Adrenal gland (tissue), 12 donors: Measurements from ENCODE around the gene DDI2. TPM values are rescaled to one million over a fixed set of nuclear protein-coding genes. Genes with fewer than 3 reads are reported as not detected.

Source experiments
- DNase-seq, 7 donors: peaks; one replicate each; pipeline ENCODE4 v3.0.0-alpha.2; 2019 to 2020
- H3K27ac ChIP-seq, 5 donors: fragments of 200-600 bp; sonication (generic) in 4 of 5; 1 replicate in 3 of 5; 2 replicates in 2 of 5; pipeline versions ENCODE4 v1.5.1 to v1.8.0; 2016 to 2020; ENCODE audit warnings: mild to moderate bottlenecking in 1 of 5
- H3K27me3 ChIP-seq: fragments of 200-600 bp; 2 replicates; pipeline ENCODE4 v1.8.0; 2021
- H3K36me3 ChIP-seq, 2 donors: fragments of 200-600 bp; replicated peaks in 1 of 2; 1 replicate in 1 of 2; 2 replicates in 1 of 2; pipeline versions ENCODE4 v1.5.1 to v1.8.0; 2018 to 2022
- H3K4me1 ChIP-seq, 2 donors: fragments of 200-600 bp; replicated peaks in 1 of 2; 1 replicate in 1 of 2; 2 replicates in 1 of 2; pipeline versions ENCODE4 v1.5.1 to v1.8.0; 2018 to 2021
- H3K4me3 ChIP-seq, 4 donors: fragments of 200-600 bp; sonication (generic) in 3 of 4; one replicate each; pipeline ENCODE4 v1.5.1; 2016 to 2018
- H3K9me3 ChIP-seq, 3 donors: fragments of 200-600 bp; sonication (generic) in 1 of 3; replicated peaks in 1 of 3; 1 replicate in 2 of 3; 2 replicates in 1 of 3; pipeline versions ENCODE4 v1.5.1 to v1.8.0; 2016 to 2021
- POLR2A ChIP-seq, 2 donors: fragments of 450-650 bp; IDR thresholded peaks; one replicate each; pipeline ENCODE4 v1.6.1; 2017; ENCODE audit warnings: antibody characterized with exemption in 2 of 2, mild to moderate bottlenecking in 2 of 2, moderate library complexity in 1 of 2
- WGBS, 4 donors: extraction: QIAGEN DNeasy Blood & Tissue Kit in 2 of 4; methylation state at CpG; one replicate each; pipeline versions ENCODE4 v1.1.5 to v1.1.7; 2013 to 2017; 5-methylcytosine and 5-hydroxymethylcytosine counted together
- intact Hi-C, 2 donors: fragments of 100-400 bp; cut with DNase I; formaldehyde crosslinking; loops; one replicate each; pipeline versions ENCODE4 v1.14.1 to v1.15.0; 2022 to 2023
- polyA plus RNA-seq, 3 donors: library from polyadenylated mRNA; stranded (reverse); fragments of 200-250 nt in 2 of 3; fragments of 350-450 nt in 1 of 3; fragmentation: Illumina TruSeq in 1 of 3; extraction: RNeasy Lipid Tissue Mini Kit (QIAGEN cat#74804) in 1 of 3; gene quantifications; one replicate each; pipeline ENCODE4 v1.2.3, GENCODE V29; 2013 to 2014
- small RNA-seq, 2 donors: library from RNA; depleted of rRNA; stranded (forward); fragments of <200 nt; gene quantifications; one replicate each; pipeline ENCODE3, GENCODE V24; 2016
- total RNA-seq, 9 donors: library from RNA; depleted of rRNA in 4 of 9; stranded (reverse); fragments of >200 nt in 4 of 9; fragments of 120-200 nt in 1 of 9; fragmentation: NEBNext Ultra II Directional in 1 of 9; extraction: Animal tissue kit (Norgen Biotek cat#: 25700) in 1 of 9; gene quantifications; one replicate each; pipeline versions ENCODE4 v1.1.0 to v1.2.4, GENCODE V29; 2013 to 2023
- TF ChIP-seq, protein P1 (sequence below), 6 experiments: fragments of 450-650 bp in 4 of 6; fragments of 200-600 bp in 2 of 6; sonication (generic) in 1 of 6; IDR thresholded peaks; 1 replicate in 5 of 6; 2 replicates in 1 of 6; pipeline versions ENCODE4 v1.5.1 to v1.8.0; 2016 to 2021; ENCODE audit warnings: antibody characterized with exemption in 6 of 6, mild to moderate bottlenecking in 2 of 6, moderate library complexity in 1 of 6
- donor health status: healthy with polysubstance abuse.
- donor health status: Bipolar disorder and iron deficiency.
- donor health status: DM: yes; HTN: yes; CAD: no.
- donor health status: DM: no; HTN: no; CAD: no.
- donor health status: DM: no; HTN: no; CAD: no.
- donor health status: DM: yes; HTN: yes; CAD: no.

DDI2 gene
- total and polyA plus RNA-seq, 12 donors, result 5.3 to 46.3 (median 27.2) TPM

DNA sequence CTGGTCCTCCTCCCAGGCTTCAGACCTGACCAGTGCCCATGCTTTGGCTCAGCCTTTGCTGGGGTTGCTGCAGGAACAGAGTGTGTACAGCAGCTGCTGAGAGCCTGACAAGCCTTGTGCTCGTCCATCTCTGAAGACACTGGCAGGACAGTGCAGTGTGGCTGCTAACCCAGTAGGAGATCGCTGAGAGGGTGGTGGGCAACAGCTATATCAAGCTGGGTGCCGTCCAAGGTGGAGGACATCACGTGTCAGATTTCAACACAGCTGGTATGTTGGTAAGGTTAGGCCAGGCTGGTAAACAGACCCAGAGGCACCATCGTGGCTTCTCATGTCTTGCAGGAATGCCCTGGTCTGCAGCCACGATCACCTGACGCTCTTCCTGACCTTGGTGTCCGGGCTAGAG lies 100.9 kb downstream of the DDI2 start:
- no peak for TF ChIP-seq POLR2A (IDR thresholded peaks at IDR 0.05)
- TF ChIP-seq, protein P1, sequence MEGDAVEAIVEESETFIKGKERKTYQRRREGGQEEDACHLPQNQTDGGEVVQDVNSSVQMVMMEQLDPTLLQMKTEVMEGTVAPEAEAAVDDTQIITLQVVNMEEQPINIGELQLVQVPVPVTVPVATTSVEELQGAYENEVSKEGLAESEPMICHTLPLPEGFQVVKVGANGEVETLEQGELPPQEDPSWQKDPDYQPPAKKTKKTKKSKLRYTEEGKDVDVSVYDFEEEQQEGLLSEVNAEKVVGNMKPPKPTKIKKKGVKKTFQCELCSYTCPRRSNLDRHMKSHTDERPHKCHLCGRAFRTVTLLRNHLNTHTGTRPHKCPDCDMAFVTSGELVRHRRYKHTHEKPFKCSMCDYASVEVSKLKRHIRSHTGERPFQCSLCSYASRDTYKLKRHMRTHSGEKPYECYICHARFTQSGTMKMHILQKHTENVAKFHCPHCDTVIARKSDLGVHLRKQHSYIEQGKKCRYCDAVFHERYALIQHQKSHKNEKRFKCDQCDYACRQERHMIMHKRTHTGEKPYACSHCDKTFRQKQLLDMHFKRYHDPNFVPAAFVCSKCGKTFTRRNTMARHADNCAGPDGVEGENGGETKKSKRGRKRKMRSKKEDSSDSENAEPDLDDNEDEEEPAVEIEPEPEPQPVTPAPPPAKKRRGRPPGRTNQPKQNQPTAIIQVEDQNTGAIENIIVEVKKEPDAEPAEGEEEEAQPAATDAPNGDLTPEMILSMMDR (IDR thresholded peaks at IDR 0.05), result no peak
- Histone ChIP-seq H3K27ac (peak overlapping the region in 2 of 5 donors; percentile 34 to 67), H3K4me3 (no peak overlapping the region), H3K9me3 (no peaks in the 10 kb centered on the region), H3K27me3 (no peaks in the 10 kb centered on the region), H3K4me1 (peaks cover 8 to 18% of the 10 kb centered on the region in 2 donors), H3K36me3 (peaks cover 0 to 71% of the 10 kb centered on the region in 2 donors)
- 68 to 82% (median 69%) methylated on average over 4 to 8 of the region's 8 CpGs; no CpG with 5 or more reads in 1 of the 4 donors for WGBS, 4 donors
- intact Hi-C loops, result no loop called here
- peak in 6 of 7 donors; percentile 21 to 77 (median 62) for DNase-seq

Small RNA genes lying within 50 kb of the gene (small RNA-seq; reads per million reads assigned to genes)
- gene AL121992.2 (0 reads per million in 2 donors), gene CD24P1 (0 reads per million in 2 donors), gene RNU7-179P (0 reads per million in 2 donors)

Other genes starting within 250 kb of the DDI2 start
- gene EFHD2, start 207.6 kb upstream of the DDI2 start, total RNA-seq, result 100 to 1,000 TPM in 2 of 9 donors, 10 to 100 TPM in 7; 67.2 to 113 (median 85.6) TPM
- gene EFHD2, start 207.6 kb upstream of the DDI2 start, polyA plus RNA-seq, result 100 to 1,000 TPM in 2 of 3 donors, 10 to 100 TPM in 1; 47.4 to 119 (median 111) TPM
- 1 to 10 TPM in 2 of 9 donors, under 1 TPM in 2, not detected in 5; 0.22 to 3.5 (median 1.8) TPM for gene CTRC, start 179.0 kb upstream of the DDI2 start, total RNA-seq
- 1 to 10 TPM in 1 of 3 donors, under 1 TPM in 1, not detected in 1; 0.56 to 1.3 TPM for gene CTRC, start 179.0 kb upstream of the DDI2 start, polyA plus RNA-seq
- 10 to 100 TPM in 5 of 9 donors, 1 to 10 TPM in 3, under 1 TPM in 1; 0.97 to 45.4 (median 11.0) TPM for gene CELA2A, start 160.7 kb upstream of the DDI2 start, total RNA-seq
- 10 to 100 TPM in 1 of 3 donors, 1 to 10 TPM in 2; 1.2 to 16.4 (median 3.9) TPM for gene CELA2A, start 160.7 kb upstream of the DDI2 start, polyA plus RNA-seq
- gene CELA2B, start 141.4 kb upstream of the DDI2 start, total RNA-seq, result 10 to 100 TPM in 4 of 9 donors, 1 to 10 TPM in 3, not detected in 2; 1.7 to 28.1 (median 10.1) TPM
- 1 to 10 TPM in 2 of 3 donors, not detected in 1; 6.0 to 6.8 TPM for gene CELA2B, start 141.4 kb upstream of the DDI2 start, polyA plus RNA-seq
- gene CASP9, start 93.2 kb upstream of the DDI2 start, total RNA-seq, result 100 to 1,000 TPM in 1 of 9 donors, 10 to 100 TPM in 8; 16.1 to 132 (median 23.9) TPM
- 10 to 100 TPM; 55.7 to 63.6 (median 62.5) TPM for gene CASP9, start 93.2 kb upstream of the DDI2 start, polyA plus RNA-seq
- gene DNAJC16, start 90.6 kb upstream of the DDI2 start, total RNA-seq, result 10 to 100 TPM; 12.2 to 34.0 (median 21.4) TPM
- gene DNAJC16, start 90.6 kb upstream of the DDI2 start, polyA plus RNA-seq, result 10 to 100 TPM in 1 of 3 donors, 1 to 10 TPM in 2; 4.8 to 13.6 (median 8.0) TPM
- 10 to 100 TPM in 1 of 9 donors, 1 to 10 TPM in 7, under 1 TPM in 1; 0.37 to 15.0 (median 1.7) TPM for gene AGMAT, start 32.4 kb upstream of the DDI2 start, total RNA-seq
- gene AGMAT, start 32.4 kb upstream of the DDI2 start, polyA plus RNA-seq, result 1 to 10 TPM in 1 of 3 donors, under 1 TPM in 2; 0.16 to 5.6 (median 0.30) TPM
- 10 to 100 TPM; 25.8 to 92.9 (median 71.1) TPM for gene PLEKHM2, start 66.9 kb downstream of the DDI2 start, total RNA-seq
- gene PLEKHM2, start 66.9 kb downstream of the DDI2 start, polyA plus RNA-seq, result 100 to 1,000 TPM in 1 of 3 donors, 10 to 100 TPM in 2; 42.8 to 103 (median 63.7) TPM
- 10 to 100 TPM in 2 of 9 donors, 1 to 10 TPM in 6, under 1 TPM in 1; 0.44 to 12.3 (median 5.5) TPM for gene SLC25A34, start 118.8 kb downstream of the DDI2 start, total RNA-seq
- gene SLC25A34, start 118.8 kb downstream of the DDI2 start, polyA plus RNA-seq, result 10 to 100 TPM in 1 of 3 donors, 1 to 10 TPM in 2; 4.7 to 11.1 (median 6.0) TPM
- gene TMEM82, start 125.0 kb downstream of the DDI2 start, total RNA-seq, result under 1 TPM in 1 of 9 donors, not detected in 8; 0.14 TPM
- gene TMEM82, start 125.0 kb downstream of the DDI2 start, polyA plus RNA-seq, result not detected
- gene FBLIM1, start 141.3 kb downstream of the DDI2 start, total RNA-seq, result 100 to 1,000 TPM in 1 of 9 donors, 10 to 100 TPM in 7, 1 to 10 TPM in 1; 4.0 to 103 (median 48.3) TPM
- 10 to 100 TPM; 16.0 to 50.1 (median 40.5) TPM for gene FBLIM1, start 141.3 kb downstream of the DDI2 start, polyA plus RNA-seq
- gene UQCRHL, start 190.2 kb downstream of the DDI2 start, total RNA-seq, result 1 to 10 TPM in 2 of 9 donors, under 1 TPM in 7; 0.24 to 6.0 (median 0.74) TPM
- gene UQCRHL, start 190.2 kb downstream of the DDI2 start, polyA plus RNA-seq, result 1 to 10 TPM; 1.2 to 4.5 (median 2.3) TPM
- gene SPEN, start 230.2 kb downstream of the DDI2 start, total RNA-seq, result 10 to 100 TPM; 17.4 to 51.2 (median 34.2) TPM
- 10 to 100 TPM; 16.4 to 31.2 (median 18.8) TPM for gene SPEN, start 230.2 kb downstream of the DDI2 start, polyA plus RNA-seq